H9 (cell line): Measurements from ENCODE around the gene LIMA1. TPM values are rescaled to one million over a fixed set of nuclear protein-coding genes. Genes with fewer than 3 reads are reported as not detected.

Experiments
- DNase-seq: peaks from one replicate; pipeline ENCODE4 v3.0.0-alpha.2; 2017
- H2AFZ ChIP-seq: one replicate; pipeline ENCODE4 v1.6.1; 2013; ENCODE audit warnings: mild to moderate bottlenecking, low read length, control low read depth, moderate library complexity
- H2AK5ac ChIP-seq: 2 replicates; pipeline ENCODE4 v1.6.1; 2013; ENCODE audit warnings: low read length, control low read depth, mixed read lengths; ENCODE audit not compliant: insufficient read length
- H2BK120ac ChIP-seq: one replicate; pipeline ENCODE4 v1.6.1; 2013; ENCODE audit warnings: low read depth, mild to moderate bottlenecking, low read length, control low read depth, inconsistent platforms; ENCODE audit not compliant: poor library complexity, severe bottlenecking
- H2BK12ac ChIP-seq: 2 replicates; pipeline ENCODE4 v1.6.1; 2013; ENCODE audit warnings: low read length, control low read depth, mixed read lengths, low read depth; ENCODE audit not compliant: insufficient read length
- H2BK15ac ChIP-seq: 2 replicates; pipeline ENCODE4 v1.6.1; 2013; ENCODE audit warnings: low read depth, low read length, control low read depth
- H2BK20ac ChIP-seq: one replicate; pipeline ENCODE4 v1.6.1; 2013; ENCODE audit warnings: low read depth, mild to moderate bottlenecking, low read length, control low read depth, inconsistent platforms; ENCODE audit not compliant: poor library complexity, severe bottlenecking
- H2BK5ac ChIP-seq: 2 replicates; pipeline ENCODE4 v1.6.1; 2013; ENCODE audit warnings: low read length, control low read depth, mixed read lengths; ENCODE audit not compliant: insufficient read length
- H3K14ac ChIP-seq: 2 replicates; pipeline ENCODE4 v1.6.1; 2013; ENCODE audit warnings: low read length, control low read depth; ENCODE audit not compliant: insufficient read depth
- H3K18ac ChIP-seq: 2 replicates; pipeline ENCODE4 v1.6.1; 2013; ENCODE audit warnings: low read depth, mild to moderate bottlenecking, mixed read lengths, low read length, control low read depth; ENCODE audit not compliant: insufficient read length
- H3K23ac ChIP-seq: 2 replicates; pipeline ENCODE4 v1.6.1; 2013; ENCODE audit warnings: low read length, control low read depth, mixed read lengths, low read depth; ENCODE audit not compliant: insufficient read length
- H3K23me2 ChIP-seq: 2 replicates; pipeline ENCODE4 v1.6.1; 2013; ENCODE audit warnings: low read depth, mild to moderate bottlenecking, mixed read lengths, low read length, control low read depth; ENCODE audit not compliant: insufficient read length, poor library complexity, severe bottlenecking
- H3K27ac ChIP-seq: 2 replicates; pipeline ENCODE4 v1.5.1; 2013; ENCODE audit warnings: low read length, control low read depth, mixed read lengths, low read depth; ENCODE audit not compliant: insufficient read length
- H3K27me3 ChIP-seq: 2 replicates; pipeline ENCODE4 v1.6.1; 2013; ENCODE audit warnings: low read length, control low read depth, inconsistent platforms; ENCODE audit not compliant: insufficient read depth
- H3K4ac ChIP-seq: 2 replicates; pipeline ENCODE4 v1.6.1; 2013; ENCODE audit warnings: low read depth, mild to moderate bottlenecking, control low read depth, inconsistent platforms, low read length, moderate library complexity
- H3K4me1 ChIP-seq: 2 replicates; pipeline ENCODE4 v1.6.1; 2013; ENCODE audit warnings: low read length, control low read depth, inconsistent platforms; ENCODE audit not compliant: insufficient read depth
- H3K4me2 ChIP-seq: 2 replicates; pipeline ENCODE4 v1.6.1; 2013; ENCODE audit warnings: low read length, control low read depth, mixed read lengths; ENCODE audit not compliant: insufficient read length, insufficient read depth
- H3K56ac ChIP-seq: 2 replicates; pipeline ENCODE4 v1.6.1; 2013; ENCODE audit warnings: low read depth, mild to moderate bottlenecking, mixed read lengths, low read length, control low read depth; ENCODE audit not compliant: insufficient read length
- H3K79me1 ChIP-seq: 2 replicates; pipeline ENCODE4 v1.6.1; 2013; ENCODE audit warnings: low read depth, mild to moderate bottlenecking, moderate library complexity, low read length, control low read depth, inconsistent platforms; ENCODE audit not compliant: insufficient read depth, poor library complexity, severe bottlenecking
- H3K79me2 ChIP-seq: 2 replicates; pipeline ENCODE4 v1.6.1; 2013; ENCODE audit warnings: low read length, control low read depth, inconsistent platforms; ENCODE audit not compliant: insufficient read depth
- H3K9ac ChIP-seq: 2 replicates; pipeline ENCODE4 v1.6.1; 2013; ENCODE audit warnings: low read length, control low read depth, mixed read lengths; ENCODE audit not compliant: insufficient read length; ENCODE audit errors: extremely low read depth
- H3K9me3 ChIP-seq: one replicate; pipeline ENCODE4 v1.6.1; 2013; ENCODE audit warnings: low read depth, low read length, inconsistent platforms; ENCODE audit not compliant: control insufficient read depth
- H3T11ph ChIP-seq: one replicate; pipeline ENCODE4 v1.6.1; 2013; ENCODE audit warnings: mild to moderate bottlenecking, low read length, control low read depth, inconsistent platforms
- H4K20me1 ChIP-seq: one replicate; pipeline ENCODE4 v1.6.1; 2013; ENCODE audit not compliant: control insufficient read depth, insufficient read length, insufficient read depth
- H4K5ac ChIP-seq: 2 replicates; pipeline ENCODE4 v1.6.1; 2013; ENCODE audit warnings: low read depth, mild to moderate bottlenecking, mixed read lengths, low read length, control low read depth; ENCODE audit not compliant: insufficient read length
- H4K8ac ChIP-seq: replicated peaks from 2 replicates; pipeline ENCODE4 v1.6.1; 2013; ENCODE audit warnings: low read length, control low read depth, mixed read lengths, low read depth; ENCODE audit not compliant: insufficient read length
- H4K91ac ChIP-seq: 2 replicates; pipeline ENCODE4 v1.6.1; 2013; ENCODE audit warnings: low read depth, mild to moderate bottlenecking, moderate library complexity, mixed read lengths, low read length, control low read depth; ENCODE audit not compliant: insufficient read length
- H3K27ac Mint-ChIP-seq, 3 experiments: 2 replicates in 2 of 3; 3 replicates in 1 of 3; pipeline ENCODE4 v1.8.0; 2020 to 2021; ENCODE audit warnings: mixed read lengths in 3 of 3, mild to moderate bottlenecking in 1 of 3, moderate library complexity in 1 of 3
- H3K27me3 Mint-ChIP-seq: 2 replicates; pipeline ENCODE4 v1.8.0; 2021; ENCODE audit warnings: low read depth, mild to moderate bottlenecking, moderate library complexity, mixed read lengths
- H3K36me3 Mint-ChIP-seq, 3 experiments: 2 replicates in 2 of 3; 3 replicates in 1 of 3; pipeline ENCODE4 v1.8.0; 2020 to 2021; ENCODE audit warnings: low read depth in 3 of 3, mixed read lengths in 3 of 3; ENCODE audit not compliant: insufficient read depth in 1 of 3
- H3K4me1 Mint-ChIP-seq, 2 experiments: 2 replicates each; pipeline ENCODE4 v1.8.0; 2020; ENCODE audit warnings: mixed read lengths in 2 of 2
- H3K4me3 Mint-ChIP-seq, 2 experiments: 2 replicates in 1 of 2; 3 replicates in 1 of 2; pipeline ENCODE4 v1.8.0; 2020 to 2021; ENCODE audit warnings: mild to moderate bottlenecking in 2 of 2, mixed read lengths in 2 of 2, moderate library complexity in 1 of 2
- H3K9me3 Mint-ChIP-seq, 2 experiments: 2 replicates in 1 of 2; 3 replicates in 1 of 2; pipeline ENCODE4 v1.8.0; 2020; ENCODE audit warnings: mild to moderate bottlenecking in 2 of 2, mixed read lengths in 2 of 2, moderate library complexity in 1 of 2
- WGBS: extraction: QIAGEN DNeasy Blood & Tissue Kit; methylation state at CpG from one replicate; pipeline ENCODE4 v1.1.7; 2013; ENCODE audit warnings: missing lambda C conversion rate, low lambda C conversion rate, mixed read lengths; ENCODE audit not compliant: insufficient read length; ENCODE audit errors: extremely low coverage; 5-methylcytosine and 5-hydroxymethylcytosine counted together
- total RNA-seq: library from RNA; stranded (reverse); gene quantifications from 2 replicates; pipeline ENCODE4 v1.2.1, GENCODE V29; 2021
- TF ChIP-seq, protein P1 (sequence below): fragments of 200-600 bp; sonication (generic); conservative IDR thresholded peaks from 3 replicates; pipeline ENCODE4 v1.8.0; 2021; ENCODE audit warnings: antibody characterized with exemption, mild to moderate bottlenecking

The LIMA1 gene
- total RNA-seq, 1 experiment from 2014 or later: 40.8 TPM

- Histone ChIP-seq H3K27ac (no peak overlapping the region), H4K20me1 (peaks cover 2% of the 10 kb centered on the region), H3K14ac (no peak overlapping the region), H3K4me1 (no peaks in the 10 kb centered on the region), H3K79me1 (no peaks in the 10 kb centered on the region), H3K4me2 (no peak overlapping the region), H4K5ac (no peak overlapping the region), H3K18ac (no peak overlapping the region), H3K23me2 (no peaks in the 10 kb centered on the region), H3K9me3 (no peaks in the 10 kb centered on the region), H3K27me3 (no peaks in the 10 kb centered on the region), H2BK120ac (no peak overlapping the region), H2BK5ac (no peak overlapping the region), H2BK15ac (no peak overlapping the region), H3T11ph (no peak overlapping the region), H2AFZ (no peak overlapping the region), H3K9ac (no peak overlapping the region), H3K4ac (no peak overlapping the region), H4K91ac (no peak overlapping the region), H3K23ac (no peak overlapping the region), H2BK20ac (no peak overlapping the region), H3K79me2 (no peaks in the 10 kb centered on the region), H2BK12ac (no peak overlapping the region), H3K56ac (no peak overlapping the region), H2AK5ac (no peak overlapping the region), H4K8ac (no peak overlapping the region)
- DNase-seq: no peak
- no peak overlapping the region; a peak in 1 of 7 replicates for H3K27ac Mint-ChIP-seq
- no peak overlapping the region for H3K4me3 Mint-ChIP-seq
- WGBS: no CpG with 5 or more reads among the region's 4 CpGs
- no peaks in the 10 kb centered on the region for H3K27me3 Mint-ChIP-seq
- peaks cover 6 to 45% (median 7%) of the 10 kb centered on the region in 3 experiments; a peak in 6 of 7 replicates for H3K36me3 Mint-ChIP-seq
- TF ChIP-seq, protein P1, sequence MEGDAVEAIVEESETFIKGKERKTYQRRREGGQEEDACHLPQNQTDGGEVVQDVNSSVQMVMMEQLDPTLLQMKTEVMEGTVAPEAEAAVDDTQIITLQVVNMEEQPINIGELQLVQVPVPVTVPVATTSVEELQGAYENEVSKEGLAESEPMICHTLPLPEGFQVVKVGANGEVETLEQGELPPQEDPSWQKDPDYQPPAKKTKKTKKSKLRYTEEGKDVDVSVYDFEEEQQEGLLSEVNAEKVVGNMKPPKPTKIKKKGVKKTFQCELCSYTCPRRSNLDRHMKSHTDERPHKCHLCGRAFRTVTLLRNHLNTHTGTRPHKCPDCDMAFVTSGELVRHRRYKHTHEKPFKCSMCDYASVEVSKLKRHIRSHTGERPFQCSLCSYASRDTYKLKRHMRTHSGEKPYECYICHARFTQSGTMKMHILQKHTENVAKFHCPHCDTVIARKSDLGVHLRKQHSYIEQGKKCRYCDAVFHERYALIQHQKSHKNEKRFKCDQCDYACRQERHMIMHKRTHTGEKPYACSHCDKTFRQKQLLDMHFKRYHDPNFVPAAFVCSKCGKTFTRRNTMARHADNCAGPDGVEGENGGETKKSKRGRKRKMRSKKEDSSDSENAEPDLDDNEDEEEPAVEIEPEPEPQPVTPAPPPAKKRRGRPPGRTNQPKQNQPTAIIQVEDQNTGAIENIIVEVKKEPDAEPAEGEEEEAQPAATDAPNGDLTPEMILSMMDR: no peak
- H3K4me1 Mint-ChIP-seq: no peaks in the 10 kb centered on the region
- no peaks in the 10 kb centered on the region for H3K9me3 Mint-ChIP-seq
These were observed 91.1 kb downstream of the LIMA1 start for GRCh38 chr12:50192236-50192635.
